Lower leg skin (tissue), 4 donors: ENCODE results near the gene GMCL2. TPM values are rescaled to one million over a fixed set of nuclear protein-coding genes. Genes with fewer than 3 reads are reported as not detected.

Experiments
- DNase-seq, 2 donors: peaks; one replicate each; pipeline ENCODE4 v3.0.0-alpha.2; 2019; ENCODE audit warnings: low spot score in 2 of 2
- H3K4me3 ChIP-seq: fragments of 200-600 bp; sonication (generic); 2 replicates; pipeline ENCODE4 v1.5.1; 2017; ENCODE audit warnings: mild to moderate bottlenecking, low read depth; ENCODE audit not compliant: poor library complexity, severe bottlenecking
- POLR2A ChIP-seq, 2 donors: fragments of 450-650 bp; IDR thresholded peaks; one replicate each; pipeline ENCODE4 v1.6.1; 2016 to 2017; ENCODE audit warnings: antibody characterized with exemption in 2 of 2, mild to moderate bottlenecking in 1 of 2, moderate library complexity in 1 of 2
- WGBS, 2 donors: methylation state at CpG; one replicate each; pipeline ENCODE4 v1.1.5; 2018; 5-methylcytosine and 5-hydroxymethylcytosine counted together
- intact Hi-C: fragments of 100-400 bp; cut with DNase I; formaldehyde crosslinking; loops from one replicate; pipeline ENCODE4 v1.15.0; 2023; ENCODE audit warnings: low total_unique reads
- total RNA-seq, 4 donors: library from RNA; depleted of rRNA; stranded (reverse); fragments of >200 nt; gene quantifications; one replicate each; pipeline ENCODE4 v1.1.0, GENCODE V29; 2016
- TF ChIP-seq, protein P1 (sequence below), 3 donors: fragments of 450-650 bp; IDR thresholded peaks; one replicate each; pipeline ENCODE4 v1.5.1; 2016; ENCODE audit warnings: antibody characterized with exemption in 3 of 3, mild to moderate bottlenecking in 3 of 3, moderate library complexity in 2 of 3

GMCL2 gene
- total RNA-seq, 4 donors from 2014 or later: not detected

DNA sequence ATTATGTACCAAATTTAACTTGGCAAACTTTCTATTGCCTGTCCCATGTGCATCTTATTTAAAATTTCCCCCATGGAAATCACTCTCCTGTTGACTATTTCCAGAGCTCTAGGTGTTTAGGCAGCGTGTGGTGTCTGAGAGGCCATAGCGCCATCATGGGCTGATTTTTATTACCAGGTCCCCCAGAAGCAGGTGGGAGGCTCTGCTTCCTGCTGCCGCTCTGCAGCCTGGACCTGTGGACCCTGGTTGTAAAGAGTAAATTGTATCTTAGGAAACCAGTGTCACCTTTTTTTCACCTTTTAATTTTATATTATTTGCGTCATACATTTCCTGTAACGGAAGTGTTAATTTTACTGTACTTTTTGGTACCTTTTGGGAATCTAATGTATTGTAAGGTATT lies 23.5 kb upstream of the GMCL2 start:
- no peak for TF ChIP-seq POLR2A (IDR thresholded peaks at IDR 0.05)
- whole genome bisulfite sequencing, 2 donors: 89 to 95% methylated on average over 5 of the region's 5 CpGs
- no peak overlapping the region for H3K4me3 ChIP-seq
- no peak for DNase-seq
- intact Hi-C loops: no loop called here

DNA sequence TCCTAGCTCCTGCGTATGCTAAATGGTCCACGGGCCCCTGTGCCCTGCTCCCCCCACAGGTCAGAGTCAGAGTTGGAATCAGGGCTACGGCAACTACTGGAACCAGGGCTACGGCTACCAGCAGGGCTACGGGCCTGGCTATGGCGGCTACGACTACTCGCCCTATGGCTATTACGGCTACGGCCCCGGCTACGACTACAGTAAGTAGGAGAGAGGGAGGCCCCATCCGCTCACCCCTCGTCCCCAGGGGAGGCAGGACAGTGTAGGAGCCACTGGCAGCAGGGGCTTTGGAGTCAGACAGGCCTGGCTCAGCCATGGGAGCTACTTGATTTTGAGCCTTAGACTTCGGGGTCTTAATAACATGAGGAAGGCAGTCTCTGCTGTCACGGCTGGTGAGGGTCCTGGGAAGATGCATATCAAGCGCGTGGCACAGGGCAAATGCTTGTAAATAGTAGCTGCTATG lies 22.9 kb upstream of the GMCL2 start:
- no peak overlapping the region for H3K4me3 ChIP-seq
- DNase-seq: no peak
- 85 to 89% methylated on average over 11 to 17 of the region's 18 CpGs for WGBS, 2 donors
- no peak for TF ChIP-seq POLR2A (IDR thresholded peaks at IDR 0.05)
- TF ChIP-seq, protein P1, sequence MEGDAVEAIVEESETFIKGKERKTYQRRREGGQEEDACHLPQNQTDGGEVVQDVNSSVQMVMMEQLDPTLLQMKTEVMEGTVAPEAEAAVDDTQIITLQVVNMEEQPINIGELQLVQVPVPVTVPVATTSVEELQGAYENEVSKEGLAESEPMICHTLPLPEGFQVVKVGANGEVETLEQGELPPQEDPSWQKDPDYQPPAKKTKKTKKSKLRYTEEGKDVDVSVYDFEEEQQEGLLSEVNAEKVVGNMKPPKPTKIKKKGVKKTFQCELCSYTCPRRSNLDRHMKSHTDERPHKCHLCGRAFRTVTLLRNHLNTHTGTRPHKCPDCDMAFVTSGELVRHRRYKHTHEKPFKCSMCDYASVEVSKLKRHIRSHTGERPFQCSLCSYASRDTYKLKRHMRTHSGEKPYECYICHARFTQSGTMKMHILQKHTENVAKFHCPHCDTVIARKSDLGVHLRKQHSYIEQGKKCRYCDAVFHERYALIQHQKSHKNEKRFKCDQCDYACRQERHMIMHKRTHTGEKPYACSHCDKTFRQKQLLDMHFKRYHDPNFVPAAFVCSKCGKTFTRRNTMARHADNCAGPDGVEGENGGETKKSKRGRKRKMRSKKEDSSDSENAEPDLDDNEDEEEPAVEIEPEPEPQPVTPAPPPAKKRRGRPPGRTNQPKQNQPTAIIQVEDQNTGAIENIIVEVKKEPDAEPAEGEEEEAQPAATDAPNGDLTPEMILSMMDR (IDR thresholded peaks at IDR 0.05): no peak
- intact Hi-C loops: no loop called here

DNA sequence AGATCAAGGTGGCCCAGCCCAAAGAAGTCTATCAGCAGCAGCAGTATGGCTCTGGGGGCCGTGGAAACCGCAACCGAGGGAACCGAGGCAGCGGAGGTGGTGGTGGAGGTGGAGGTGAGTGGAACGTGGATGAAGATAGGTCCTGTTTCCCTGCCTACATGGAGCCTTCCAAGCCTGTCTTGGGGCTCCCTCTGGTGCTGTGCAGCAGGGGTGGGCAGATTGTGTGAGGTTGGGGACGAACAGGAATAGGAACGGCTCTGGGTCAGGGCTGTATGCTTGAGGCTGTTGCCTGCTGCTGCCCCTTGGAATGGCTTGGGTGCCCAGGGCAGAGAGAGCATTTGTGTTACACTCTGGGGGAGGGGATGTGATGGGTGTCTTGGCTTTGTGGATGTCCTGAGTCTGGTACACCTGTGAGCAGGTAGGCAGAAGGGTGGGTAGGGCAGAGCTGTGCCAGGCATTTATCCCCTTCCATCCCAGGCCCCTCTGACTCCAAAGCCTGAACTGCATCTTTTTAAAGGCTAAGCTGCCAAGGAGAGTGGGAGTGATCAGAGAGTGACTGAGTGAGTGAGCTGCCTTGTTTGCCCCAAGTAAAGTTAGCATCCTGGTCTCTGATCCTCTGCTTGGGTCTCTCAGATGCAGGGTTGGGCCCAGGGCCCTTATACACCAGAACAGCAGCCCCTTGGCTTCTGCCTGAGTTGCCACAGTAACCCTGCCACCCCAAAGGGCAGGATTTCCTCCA lies 22.3 kb upstream of the GMCL2 start:
- intact Hi-C loops: no loop called here
- no peak overlapping the region for H3K4me3 ChIP-seq
- 78 to 87% methylated on average over 8 of the region's 8 CpGs for WGBS, 2 donors
- TF ChIP-seq, protein P1 (IDR thresholded peaks at IDR 0.05): no peak
- no peak for TF ChIP-seq POLR2A (IDR thresholded peaks at IDR 0.05)
- DNase-seq: no peak

DNA sequence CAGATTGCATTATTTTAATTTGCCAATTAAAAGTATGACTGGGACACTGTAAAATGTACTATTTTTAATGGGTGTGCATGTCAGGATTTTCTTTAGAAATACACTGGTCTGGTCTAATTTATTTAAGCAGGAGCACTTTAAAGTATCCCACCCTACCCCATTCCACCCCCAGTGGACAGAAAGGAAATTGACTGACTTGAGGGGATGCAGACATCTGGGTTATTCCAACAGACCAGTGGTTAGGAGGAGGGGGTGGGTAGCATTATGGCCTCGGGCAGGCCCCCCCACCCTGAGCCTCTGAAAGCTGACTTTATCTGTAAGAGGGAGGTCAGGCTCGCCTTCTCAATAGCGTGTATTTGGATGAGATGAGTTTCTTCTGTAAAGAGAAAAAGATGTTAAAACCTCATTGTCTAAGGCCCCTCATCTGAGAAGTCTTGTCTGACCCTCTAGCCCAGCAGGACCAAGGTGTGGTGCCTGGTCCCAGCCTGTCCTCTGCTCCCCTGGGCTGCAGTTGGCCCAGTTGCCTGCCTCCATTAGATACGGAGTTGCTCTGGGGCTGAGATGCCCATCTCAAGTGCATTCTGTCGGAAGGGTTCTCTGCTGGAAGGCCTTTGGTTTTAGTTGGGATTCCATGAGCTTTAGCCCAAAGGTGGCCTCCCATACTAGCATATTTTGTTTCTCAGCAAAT lies 21.5 kb upstream of the GMCL2 start:
- no peak for TF ChIP-seq POLR2A (IDR thresholded peaks at IDR 0.05)
- TF ChIP-seq, protein P1 (IDR thresholded peaks at IDR 0.05): no peak
- 74 to 83% methylated on average over 5 of the region's 5 CpGs for WGBS, 2 donors
- no peak overlapping the region for H3K4me3 ChIP-seq
- intact Hi-C loops: no loop called here
- no peak for DNase-seq

DNA sequence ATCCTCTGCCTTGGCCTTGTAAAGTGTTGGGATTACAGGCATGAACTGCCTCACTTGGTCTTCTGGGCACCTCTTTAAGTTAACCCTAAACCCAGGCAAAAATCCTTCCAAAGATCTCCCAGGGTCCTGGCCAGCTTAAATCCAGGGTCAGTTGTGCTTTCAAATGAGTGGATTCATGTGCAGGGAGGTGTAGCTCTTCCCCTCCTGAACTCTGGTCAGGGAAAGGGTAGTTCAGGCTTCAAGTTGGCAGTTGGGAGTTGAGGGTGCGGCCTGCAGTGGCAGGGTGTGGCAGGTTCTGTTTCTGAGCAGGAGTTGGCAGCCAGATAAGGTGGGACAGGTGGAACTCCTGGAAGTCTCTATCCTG lies 20.7 kb upstream of the GMCL2 start:
- WGBS, 2 donors: 25 to 40% methylated on average over 1 of the region's 1 CpG
- intact Hi-C loops: no loop called here
- TF ChIP-seq, protein P1 (IDR thresholded peaks at IDR 0.05): no peak
- TF ChIP-seq POLR2A (IDR thresholded peaks at IDR 0.05): no peak
- DNase-seq: no peak
- H3K4me3 ChIP-seq: no peak overlapping the region

DNA sequence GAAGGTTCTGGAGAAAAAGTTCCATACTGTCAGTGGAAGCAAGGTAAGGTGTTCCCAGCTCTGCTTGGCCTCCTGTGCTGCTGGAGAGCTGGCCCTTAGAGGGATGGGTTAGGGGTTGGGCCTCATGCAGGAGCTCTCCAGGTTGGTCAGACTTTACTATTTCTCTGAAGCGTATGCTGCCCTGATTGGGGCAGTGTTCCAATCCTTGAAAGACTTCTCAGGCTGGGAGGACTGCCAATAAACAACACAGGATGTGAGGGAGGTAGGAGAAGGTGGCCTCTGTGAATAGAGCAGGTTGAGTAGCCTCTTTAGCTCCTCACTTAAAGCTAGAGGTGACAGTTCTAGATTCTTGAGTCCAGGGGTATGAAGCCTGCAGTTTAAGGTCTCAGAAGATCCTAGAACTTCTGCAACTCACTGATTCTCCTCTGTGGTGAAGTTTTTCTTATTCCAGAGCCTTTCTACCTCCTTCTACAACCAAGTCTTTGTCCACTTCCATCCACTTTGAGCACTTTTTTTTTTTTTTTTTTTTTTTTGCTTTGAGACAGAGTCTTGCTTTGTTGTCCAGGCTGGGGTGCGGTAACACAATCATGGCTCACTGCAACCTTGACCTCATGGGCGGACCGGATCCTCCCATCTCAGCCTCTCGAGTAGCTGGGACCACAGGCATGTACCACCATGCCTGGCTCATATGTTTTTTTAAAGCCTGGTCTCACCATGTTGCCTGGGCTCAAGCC lies 20.2 kb upstream of the GMCL2 start:
- intact Hi-C loops: no loop called here
- H3K4me3 ChIP-seq: no peak overlapping the region
- TF ChIP-seq POLR2A (IDR thresholded peaks at IDR 0.05): no peak
- TF ChIP-seq, protein P1 (IDR thresholded peaks at IDR 0.05): no peak
- 62 to 67% methylated on average over 5 of the region's 5 CpGs for WGBS, 2 donors
- DNase-seq: no peak
